ENCODE data around the gene LRRC2. TPM values are rescaled to one million over a fixed set of nuclear protein-coding genes. Genes with fewer than 3 reads are reported as not detected.

The LRRC2 gene
- total RNA-seq, 1 experiment from 2014 or later, result 2.6 TPM

GRCh38 chr3:46604127-46604526 is 38.0 kb upstream of the LRRC2 start:
- Histone ChIP-seq H3K9ac (ENCODE audit: extremely low read depth, insufficient read length, low read length) (no peak overlapping the region), H4K91ac (ENCODE audit: insufficient read length, low read depth, low read length) (no peak overlapping the region), H4K8ac (replicated peaks; ENCODE audit: insufficient read length, low read depth, low read length) (no peak overlapping the region), H3K27ac (ENCODE audit: insufficient read length, low read depth, low read length) (no peak overlapping the region), H3K4me2 (ENCODE audit: insufficient read depth, insufficient read length, low read length) (no peak overlapping the region), H3K56ac (ENCODE audit: insufficient read length, low read depth, low read length) (no peak overlapping the region), H3T11ph (ENCODE audit: low read length) (no peak overlapping the region), H2BK5ac (ENCODE audit: insufficient read length, low read length) (no peak overlapping the region), H3K79me2 (ENCODE audit: insufficient read depth, low read length) (no peaks in the 10 kb centered on the region), H2BK120ac (ENCODE audit: low read depth, low read length, poor library complexity, severe bottlenecking) (no peak overlapping the region), H4K5ac (ENCODE audit: insufficient read length, low read depth, low read length) (no peak overlapping the region), H3K27me3 (ENCODE audit: insufficient read depth, low read length) (no peaks in the 10 kb centered on the region), H3K14ac (ENCODE audit: insufficient read depth, low read length) (no peak overlapping the region), H4K20me1 (ENCODE audit: control insufficient read depth, insufficient read depth, insufficient read length) (no peaks in the 10 kb centered on the region), H3K23me2 (ENCODE audit: insufficient read length, low read depth, low read length, poor library complexity, severe bottlenecking) (no peaks in the 10 kb centered on the region), H2BK12ac (ENCODE audit: insufficient read length, low read depth, low read length) (no peak overlapping the region), H3K79me1 (ENCODE audit: insufficient read depth, low read depth, low read length, poor library complexity, severe bottlenecking) (no peaks in the 10 kb centered on the region), H3K9me3 (ENCODE audit: control insufficient read depth, low read depth, low read length) (no peaks in the 10 kb centered on the region), H3K18ac (ENCODE audit: insufficient read length, low read depth, low read length) (no peak overlapping the region), H3K4me1 (ENCODE audit: insufficient read depth, low read length) (peaks cover 16% of the 10 kb centered on the region), H3K23ac (ENCODE audit: insufficient read length, low read depth, low read length) (no peak overlapping the region), H2AFZ (ENCODE audit: low read length) (no peak overlapping the region), H2AK5ac (ENCODE audit: insufficient read length, low read length) (no peak overlapping the region), H3K4ac (ENCODE audit: low read depth, low read length) (no peak overlapping the region), H2BK20ac (ENCODE audit: low read depth, low read length, poor library complexity, severe bottlenecking) (no peak overlapping the region), H2BK15ac (ENCODE audit: low read depth, low read length) (no peak overlapping the region)
- Mint-ChIP-seq H3K27ac (peak overlapping the region in 1 of 3 experiments; percentile 34; a peak in 2 of 7 replicates), H3K4me3 (no peak overlapping the region), H3K9me3 (no peaks in the 10 kb centered on the region), H3K4me1 (peaks cover 50 to 54% of the 10 kb centered on the region in 2 experiments), H3K27me3 (ENCODE audit: low read depth) (no peaks in the 10 kb centered on the region), H3K36me3 (ENCODE audit: insufficient read depth in 1 of 3, low read depth in 3 of 3) (no peaks in the 10 kb centered on the region)
- no CpG with 5 or more reads among the region's 2 CpGs for WGBS (ENCODE audit: extremely low coverage, insufficient read length, low lambda C conversion rate)
- no peak for DNase-seq
- no peak for TF ChIP-seq CTCF (conservative IDR thresholded peaks at IDR 0.05)
